GM12878 (cell line): ENCODE results near the gene UTP14A. TPM values are rescaled to one million over a fixed set of nuclear protein-coding genes. Genes with fewer than 3 reads are reported as not detected.

ENCODE experiments used
- BACH1 ChIP-seq: fragments of 450-650 bp; IDR thresholded peaks from 2 replicates; pipeline ENCODE4 v1.6.1; 2017; ENCODE audit warnings: mild to moderate bottlenecking, borderline replicate concordance
- CUX1 ChIP-seq: IDR thresholded peaks from 2 replicates; pipeline ENCODE4 v1.6.1; 2012; ENCODE audit warnings: improper control_type of control experiment, low read depth, low read length; ENCODE audit not compliant: insufficient replicate concordance
- NKRF ChIP-seq: fragments of 450-650 bp; conservative IDR thresholded peaks from 2 replicates; pipeline ENCODE4 v1.6.1; 2017; ENCODE audit warnings: mild to moderate bottlenecking, moderate library complexity
- polyA plus RNA-seq, 11 experiments: library from polyadenylated mRNA; depleted of rRNA in 4 of 11; unstranded in 6 of 11; stranded (reverse) in 5 of 11; fragments of >200 nt; fragmentation: Nextera tagmentation in 4 of 11; fragmentation: Illumina TruSeq in 1 of 11; extraction: Ambion mirVana in 4 of 11; extraction: Trizol in 1 of 11; gene quantifications; 1 replicate in 1 of 11; 2 replicates in 10 of 11; pipeline versions ENCODE4 v1.2.1 to v1.2.3, GENCODE V29; 2011 to 2016; ENCODE audit warnings: inconsistent platforms in 2 of 11, missing spikeins in 2 of 11, low read depth in 1 of 11
- total RNA-seq, 4 experiments: library from RNA; depleted of rRNA in 3 of 4; stranded (reverse); fragments of >200 nt in 3 of 4; fragmentation: Illumina TruSeq in 1 of 4; extraction: Trizol in 1 of 4; gene quantifications; 2 replicates each; pipeline versions ENCODE4 v1.2.1 to v1.2.3, GENCODE V29; 2013 to 2021

Gene UTP14A
- total and polyA plus RNA-seq, 10 of the 15 experiments (the other 5 are each of a cell fraction or from before 2014, with no cell fraction given): 16.9 to 49.8 (median 31.4) TPM

GRCh38 chrX:129959493-129959832 lies 53.5 kb downstream of the UTP14A start (continued):
- TF ChIP-seq NKRF (no peak), CUX1 (no peak), BACH1 (no peak)
